ENCODE data around the gene ZNF653. TPM values are rescaled to one million over a fixed set of nuclear protein-coding genes. Genes with fewer than 3 reads are reported as not detected.

Gene ZNF653
- total and polyA plus RNA-seq, 2 of the 8 experiments (the other 6 are each of a cell fraction or from before 2014, with no cell fraction given): 7.0 to 7.9 TPM

DNA sequence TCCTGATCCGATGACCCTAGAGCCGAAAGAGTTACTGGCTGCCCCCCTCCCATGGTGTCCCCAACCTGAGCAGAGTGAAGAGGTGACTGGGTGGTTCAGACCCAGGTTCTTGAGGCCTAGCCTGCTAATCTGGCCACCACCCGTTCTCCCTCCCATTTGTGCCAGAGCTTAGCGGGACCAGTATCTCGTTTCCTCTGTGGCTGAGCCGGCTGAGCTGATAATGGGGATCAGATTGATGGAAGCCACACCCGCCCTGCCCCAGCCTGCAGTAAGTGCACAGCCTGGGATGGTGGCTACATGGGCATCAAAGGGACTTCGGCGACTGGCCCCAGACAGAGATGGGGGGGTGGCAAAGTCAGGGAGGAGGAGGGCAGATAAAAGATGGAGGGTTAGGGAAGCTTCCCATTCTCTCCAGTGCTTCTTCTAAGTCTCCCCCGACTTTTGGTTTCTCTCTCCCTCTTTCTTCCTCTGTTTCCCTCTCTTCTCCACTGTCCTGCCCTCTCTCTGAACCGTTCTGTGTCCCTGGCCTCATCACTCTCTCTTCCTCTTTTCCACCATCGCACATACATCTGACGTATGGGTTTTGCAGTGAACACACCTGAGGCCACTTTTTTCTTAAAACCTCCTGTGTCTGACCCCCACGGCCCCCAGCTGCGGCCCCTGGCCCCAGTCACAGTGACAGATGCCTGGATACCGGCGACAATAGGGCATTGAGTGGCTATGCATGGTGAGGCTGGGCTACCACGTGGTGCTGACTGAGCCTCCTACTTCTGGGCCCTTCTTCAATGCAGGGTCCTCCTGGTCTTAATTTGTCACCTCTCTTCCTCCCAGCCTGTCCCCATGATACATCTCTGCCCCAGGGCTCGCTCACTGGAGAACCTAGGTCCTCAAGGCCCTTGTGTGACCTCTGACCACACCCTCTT lies 27.2 kb downstream of the ZNF653 start:
- Histone ChIP-seq H3K4ac (replicated peaks; ENCODE audit: insufficient read length, low read depth, low read length) (no peak overlapping the region), H3K4me1 (replicated peaks in 1 of 4; ENCODE audit: control insufficient read depth in 3 of 4, insufficient read depth in 4 of 4, low read length in 3 of 4) (peaks cover 0 to 17% (median 5%) of the 10 kb centered on the region in 4 experiments; a peak in 5 of 7 replicates), H3K9ac (replicated peaks in 1 of 4; ENCODE audit: extremely low read depth in 1 of 4, low read depth in 3 of 4, low read length in 3 of 4) (no peak overlapping the region), H3K56ac (replicated peaks; ENCODE audit: insufficient read length, low read depth, low read length) (no peak overlapping the region), H3K4me3 (ENCODE audit: extremely low read depth in 1 of 4, insufficient read depth in 2 of 4, low read depth in 3 of 4, low read length in 4 of 4) (peak overlapping the region in 1 of 4 experiments; percentile 58; a peak in 3 of 8 replicates), H2AK5ac (ENCODE audit: low read depth, low read length) (0 out of 2 replicates have a peak overlapping the region, but pooled peaks have one; percentile 75), H2BK20ac (ENCODE audit: low read length) (no peak overlapping the region), H4K8ac (ENCODE audit: extremely low read depth, insufficient read depth, low read length) (no peak overlapping the region), H3K27ac (ENCODE audit: low read depth, low read length) (no peak overlapping the region), H3K4me2 (ENCODE audit: insufficient read depth in 1 of 2, low read depth in 2 of 2, low read length in 2 of 2) (0 out of 4 replicates have a peak overlapping the region, but pooled peaks of 1 of the 2 experiments have one; percentile 34), H2BK15ac (ENCODE audit: low read length) (peak overlapping the region; percentile 67; the same call in 1 of the 2 replicates), H2BK120ac (replicated peaks; ENCODE audit: low read depth, low read length) (no peak overlapping the region), H3K9me3 (ENCODE audit: insufficient read depth in 2 of 2, low read depth in 1 of 2, low read length in 1 of 2) (no peaks in the 10 kb centered on the region; a peak in 1 of 4 replicates), H4K91ac (replicated peaks; ENCODE audit: insufficient read length, low read length) (peak overlapping the region; percentile 70), H3K27me3 (replicated peaks in 1 of 4; ENCODE audit: control insufficient read depth in 3 of 4, extremely low read depth in 1 of 4, insufficient read depth in 3 of 4, low read length in 3 of 4) (peaks cover 20 to 26% (median 23%) of the 10 kb centered on the region in 4 experiments), H3K79me2 (ENCODE audit: control insufficient read depth in 1 of 2, insufficient read depth in 2 of 2, low read length in 2 of 2) (no peaks in the 10 kb centered on the region), H3K79me1 (ENCODE audit: low read depth, low read length) (no peaks in the 10 kb centered on the region), H3K23me2 (ENCODE audit: low read depth, low read length) (peaks cover 7% of the 10 kb centered on the region; the same call in 1 of the 2 replicates), H3K14ac (ENCODE audit: insufficient read length) (no peak overlapping the region), H2BK5ac (ENCODE audit: low read depth, low read length) (no peak overlapping the region), H2AFZ (ENCODE audit: low read length) (no peak overlapping the region), H4K5ac (ENCODE audit: insufficient read length, low read depth, low read length) (no peak overlapping the region), H2BK12ac (ENCODE audit: low read depth, low read length) (peak overlapping the region; percentile 60; the same call in 1 of the 2 replicates), H3K23ac (ENCODE audit: insufficient read length) (no peak overlapping the region), H3K36me3 (ENCODE audit: control insufficient read depth in 2 of 4, insufficient read depth in 4 of 4, low read length in 3 of 4) (no peaks in the 10 kb centered on the region; a peak in 1 of 8 replicates), H3K18ac (ENCODE audit: extremely low read depth, low read length) (peak overlapping the region; percentile 68), H4K20me1 (replicated peaks in 1 of 2; ENCODE audit: control insufficient read depth in 1 of 2, insufficient read depth in 2 of 2, low read length in 2 of 2) (peaks cover 0 to 6% of the 10 kb centered on the region in 2 experiments)
- 84% methylated on average over 16 of the region's 19 CpGs; no CpG with 5 or more reads in 1 of the 2 experiments for WGBS, 2 experiments (ENCODE audit: extremely low coverage in 1 of 2, insufficient coverage in 1 of 2, insufficient read length in 1 of 2, insufficient replicate concordance in 2 of 2, low coverage in 1 of 2, low lambda C conversion rate in 2 of 2, missing lambda C conversion rate in 1 of 2)
- CTCF ChIA-PET (ENCODE audit: partially characterized antibody): interaction anchor here (0.5 to 1.9 kb wide), 5 partner anchors 19 to 1018 kb away, joined by 3 to 11 read pairs (median 4); no protein-coding TSS in a partner anchor
- FAIRE-seq (no peak), DNase-seq (ENCODE audit: low read depth in 1 of 2, low spot score in 2 of 2) (no peak)
- no peak for TF ChIP-seq SIN3A (conservative IDR thresholded peaks at IDR 0.05 in 1 of 2, IDR thresholded peaks at IDR 0.05 in 1 of 2; ENCODE audit: low read depth in 1 of 2, low read length in 2 of 2)
- TF ChIP-seq POLR2A (IDR thresholded peaks at IDR 0.05; ENCODE audit: control extremely low read depth in 1 of 2, low read depth in 2 of 2, low read length in 2 of 2): no peak
- POLR2A ChIA-PET (ENCODE audit: partially characterized antibody): interaction anchor here (1.1 to 3.0 kb wide), 3 partner anchors 56 to 218 kb away, joined by 3 to 11 read pairs (median 5); partner anchors contain the start of gene RGL3
